ENCODE results near the gene MS4A6A.
"Not testable (repeated sequence)": the region's sequence is repeated elsewhere in the genome, so short reads cannot be mapped to it uniquely, and the experiment has no call there.

Gene MS4A6A

GRCh38 chr11:60129853-60130252, 53.0 kb downstream of the MS4A6A start:
- Mint-ChIP-seq H3K4me3 (no peak overlapping the region), H3K9me3 (peaks cover 16% of the 10 kb centered on the region), H3K27me3 (ENCODE audit: low read depth, poor library complexity) (no peaks in the 10 kb centered on the region), H3K4me1 (no peaks in the 10 kb centered on the region), H3K36me3 (ENCODE audit: low read depth) (no peaks in the 10 kb centered on the region), H3K27ac (no peak overlapping the region)
- no peak for DNase-seq
- TF ChIP-seq CTCF (IDR thresholded peaks at IDR 0.05), result no peak

GRCh38 chr11:60128866-60129265, 54.0 kb downstream of the MS4A6A start:
- H3K4me1 Mint-ChIP-seq; H3K9me3 Mint-ChIP-seq; H3K27ac Mint-ChIP-seq; DNase-seq; H3K27me3 Mint-ChIP-seq (ENCODE audit: low read depth, poor library complexity); H3K36me3 Mint-ChIP-seq (ENCODE audit: low read depth); H3K4me3 Mint-ChIP-seq: not testable (repeated sequence)

- Mint-ChIP-seq H3K4me3 (no peak overlapping the region), H3K9me3 (peaks cover 3% of the 10 kb centered on the region), H3K27me3 (ENCODE audit: low read depth, poor library complexity) (no peaks in the 10 kb centered on the region), H3K36me3 (ENCODE audit: low read depth) (no peaks in the 10 kb centered on the region), H3K27ac (no peak overlapping the region), H3K4me1 (peaks cover 4% of the 10 kb centered on the region)
- no peak for DNase-seq
- TF ChIP-seq CTCF (IDR thresholded peaks at IDR 0.05), result no peak
These were observed 54.5 kb downstream of the MS4A6A start for GRCh38 chr11:60128376-60128775.

GRCh38 chr11:60127311-60127811, 55.5 kb downstream of the MS4A6A start:
- no peak overlapping the region for H3K4me3 Mint-ChIP-seq
- no peaks in the 10 kb centered on the region for H3K27me3 Mint-ChIP-seq (ENCODE audit: low read depth, poor library complexity)
- H3K27ac Mint-ChIP-seq, result no peak overlapping the region
- no peak for TF ChIP-seq CTCF (IDR thresholded peaks at IDR 0.05)
- no peaks in the 10 kb centered on the region for H3K9me3 Mint-ChIP-seq
- DNase-seq, result no peak
- H3K36me3 Mint-ChIP-seq (ENCODE audit: low read depth), result no peaks in the 10 kb centered on the region
- peaks cover 4% of the 10 kb centered on the region for H3K4me1 Mint-ChIP-seq

GRCh38 chr11:60125956-60126585, 56.8 kb downstream of the MS4A6A start:
- H3K27ac Mint-ChIP-seq, result no peak overlapping the region
- no peak overlapping the region for H3K4me3 Mint-ChIP-seq
- DNase-seq, result no peak
- H3K9me3 Mint-ChIP-seq, result no peaks in the 10 kb centered on the region
- H3K27me3 Mint-ChIP-seq (ENCODE audit: low read depth, poor library complexity), result no peaks in the 10 kb centered on the region
- no peaks in the 10 kb centered on the region for H3K36me3 Mint-ChIP-seq (ENCODE audit: low read depth)
- peaks cover 7% of the 10 kb centered on the region for H3K4me1 Mint-ChIP-seq
- TF ChIP-seq CTCF (IDR thresholded peaks at IDR 0.05), result no peak

GRCh38 chr11:60124802-60125432, 58.0 kb downstream of the MS4A6A start:
- peaks cover 13% of the 10 kb centered on the region for H3K4me1 Mint-ChIP-seq
- H3K9me3 Mint-ChIP-seq, result no peaks in the 10 kb centered on the region
- H3K27ac Mint-ChIP-seq, result peak overlapping the region; percentile 9
- no peak for DNase-seq
- no peak overlapping the region for H3K4me3 Mint-ChIP-seq
- H3K36me3 Mint-ChIP-seq (ENCODE audit: low read depth), result no peaks in the 10 kb centered on the region
- no peak for TF ChIP-seq CTCF (IDR thresholded peaks at IDR 0.05)
- no peaks in the 10 kb centered on the region for H3K27me3 Mint-ChIP-seq (ENCODE audit: low read depth, poor library complexity)

Data from nephron progenitor cell (in vitro differentiated cells).